Left ventricle myocardium inferior (tissue), 1 donor: ENCODE results near the gene ARL5C. TPM values are rescaled to one million over a fixed set of nuclear protein-coding genes. Genes with fewer than 3 reads are reported as not detected.
A peak's percentile ranks its signal among the peaks of the same experiment; 100 is the strongest.

Experiments
- DNase-seq: peaks from one replicate; pipeline ENCODE4 v3.0.0-alpha.2; 2020
- H3K27ac ChIP-seq: fragments of 200-600 bp; replicated peaks from 2 replicates; pipeline ENCODE4 v1.8.0; 2021
- H3K27me3 ChIP-seq: fragments of 200-600 bp; 2 replicates; pipeline ENCODE4 v1.8.0; 2021; ENCODE audit warnings: low read depth
- H3K36me3 ChIP-seq: fragments of 200-600 bp; 2 replicates; pipeline ENCODE4 v1.8.0; 2021
- H3K4me1 ChIP-seq: fragments of 200-600 bp; 2 replicates; pipeline ENCODE4 v1.8.0; 2021
- H3K4me3 ChIP-seq: fragments of 200-600 bp; 2 replicates; pipeline ENCODE4 v1.8.0; 2021; ENCODE audit warnings: mild to moderate bottlenecking, moderate library complexity
- H3K9me3 ChIP-seq: fragments of 200-600 bp; replicated peaks from 2 replicates; pipeline ENCODE4 v1.8.0; 2021
- CTCF ChIP-seq: fragments of 200-600 bp; IDR thresholded peaks from 2 replicates; pipeline ENCODE4 v1.8.0; 2021; ENCODE audit warnings: antibody characterized with exemption, mild to moderate bottlenecking, borderline replicate concordance
- intact Hi-C: fragments of 100-400 bp; cut with micrococcal nuclease; formaldehyde crosslinking; loops from one replicate; pipeline ENCODE4 v1.11.0; 2022
- total RNA-seq: library from RNA; stranded (reverse); fragmentation: NEBNext Ultra II Directional; extraction: Animal tissue kit (Norgen Biotek cat#: 25700); gene quantifications from one replicate; pipeline ENCODE4 v1.2.1, GENCODE V29; 2021
- donor health status: DM: no; HTN: yes; CAD: no; lungs with severe emphysema.

ARL5C gene
- total RNA-seq, 1 donor from 2014 or later, result not detected

GRCh38 chr17:39194089-39194984, 28.4 kb upstream of the ARL5C start:
- intact Hi-C loops, result no loop called here
- no peak overlapping the region for H3K4me3 ChIP-seq
- peak; percentile 68 for DNase-seq
- peak overlapping the region; percentile 11 for H3K27ac ChIP-seq
- no peaks in the 10 kb centered on the region for H3K27me3 ChIP-seq
- peak; percentile 55 for TF ChIP-seq CTCF
- peaks cover 39% of the 10 kb centered on the region for H3K4me1 ChIP-seq
- H3K9me3 ChIP-seq, result no peaks in the 10 kb centered on the region
- peaks cover 6% of the 10 kb centered on the region for H3K36me3 ChIP-seq

GRCh38 chr17:39193346-39193745, 27.4 kb upstream of the ARL5C start:
- H3K9me3 ChIP-seq, result no peaks in the 10 kb centered on the region
- no peak overlapping the region for H3K4me3 ChIP-seq
- peaks cover 35% of the 10 kb centered on the region for H3K4me1 ChIP-seq
- DNase-seq, result no peak
- H3K36me3 ChIP-seq, result peaks cover 6% of the 10 kb centered on the region
- H3K27me3 ChIP-seq, result no peaks in the 10 kb centered on the region
- intact Hi-C loops, result no loop called here
- H3K27ac ChIP-seq, result no peak overlapping the region
- TF ChIP-seq CTCF, result no peak

DNA sequence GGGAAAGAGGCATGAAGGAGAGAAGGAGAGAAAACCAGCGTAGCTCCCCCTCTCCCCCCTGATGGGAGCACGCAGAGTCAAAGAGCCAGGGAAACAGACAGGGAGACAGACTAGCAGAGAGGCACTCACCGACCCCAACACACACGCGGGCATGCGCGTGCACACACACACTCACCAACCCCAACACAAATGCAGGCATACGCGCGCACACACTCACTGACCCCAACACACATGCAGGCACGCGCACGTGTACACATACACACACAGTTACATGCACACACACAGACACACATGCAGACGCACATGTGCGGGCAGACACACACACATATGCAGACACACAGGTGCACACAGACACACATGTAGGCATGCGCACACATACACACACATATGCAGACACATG, 26.9 kb upstream of the ARL5C start:
- no peak overlapping the region for H3K4me3 ChIP-seq
- H3K36me3 ChIP-seq, result peaks cover 10% of the 10 kb centered on the region
- DNase-seq, result no peak
- no peak for TF ChIP-seq CTCF
- no peaks in the 10 kb centered on the region for H3K9me3 ChIP-seq
- peaks cover 30% of the 10 kb centered on the region for H3K4me1 ChIP-seq
- no peak overlapping the region for H3K27ac ChIP-seq
- intact Hi-C loops, result no loop called here
- H3K27me3 ChIP-seq, result no peaks in the 10 kb centered on the region

GRCh38 chr17:39191750-39192510, 26.0 kb upstream of the ARL5C start:
- Histone ChIP-seq H3K27ac (no peak overlapping the region), H3K4me3 (no peak overlapping the region), H3K27me3 (no peaks in the 10 kb centered on the region), H3K9me3 (no peaks in the 10 kb centered on the region), H3K36me3 (peaks cover 18% of the 10 kb centered on the region), H3K4me1 (peaks cover 20% of the 10 kb centered on the region)
- no peak for TF ChIP-seq CTCF
- no peak for DNase-seq
- intact Hi-C loops, result no loop called here

DNA sequence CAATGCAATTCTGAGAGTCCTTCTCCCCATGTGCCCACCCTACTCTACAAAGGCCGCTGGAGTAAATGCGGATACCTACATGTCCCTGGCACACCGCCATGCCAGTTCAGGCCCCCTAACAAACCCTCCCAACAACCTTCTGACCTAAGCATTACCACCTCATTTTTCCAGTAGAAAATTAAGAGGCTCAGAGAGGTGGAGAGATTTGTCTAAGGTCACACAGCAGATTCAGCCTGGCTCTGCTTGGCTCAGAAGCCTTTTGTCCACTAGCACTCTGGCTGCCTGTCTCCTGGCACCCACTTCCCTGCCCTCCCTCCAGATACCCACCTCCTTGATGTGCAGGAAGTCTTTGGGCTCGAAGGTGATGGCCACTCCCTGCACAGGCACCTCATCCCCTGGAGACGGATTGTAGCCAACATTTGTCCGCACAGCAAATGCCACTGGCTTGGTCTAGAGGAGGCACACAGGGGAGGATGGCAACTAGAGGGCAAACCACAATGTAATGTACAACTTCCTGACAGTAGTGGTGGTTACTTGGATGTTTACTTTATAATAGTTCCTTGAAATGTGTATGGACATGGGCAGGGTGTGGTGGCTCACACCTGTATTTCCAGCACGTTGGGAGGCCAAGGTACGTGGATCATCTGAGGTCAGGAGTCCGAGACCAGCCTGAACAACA, 21.3 kb upstream of the ARL5C start:
- Histone ChIP-seq H3K27ac (no peak overlapping the region), H3K4me3 (no peak overlapping the region), H3K36me3 (peaks cover 46% of the 10 kb centered on the region), H3K27me3 (no peaks in the 10 kb centered on the region), H3K9me3 (no peaks in the 10 kb centered on the region), H3K4me1 (no peaks in the 10 kb centered on the region)
- no peak for DNase-seq
- intact Hi-C loops, result no loop called here
- no peak for TF ChIP-seq CTCF
